Measurements from ENCODE around the gene RAB3B.

Gene RAB3B

DNA sequence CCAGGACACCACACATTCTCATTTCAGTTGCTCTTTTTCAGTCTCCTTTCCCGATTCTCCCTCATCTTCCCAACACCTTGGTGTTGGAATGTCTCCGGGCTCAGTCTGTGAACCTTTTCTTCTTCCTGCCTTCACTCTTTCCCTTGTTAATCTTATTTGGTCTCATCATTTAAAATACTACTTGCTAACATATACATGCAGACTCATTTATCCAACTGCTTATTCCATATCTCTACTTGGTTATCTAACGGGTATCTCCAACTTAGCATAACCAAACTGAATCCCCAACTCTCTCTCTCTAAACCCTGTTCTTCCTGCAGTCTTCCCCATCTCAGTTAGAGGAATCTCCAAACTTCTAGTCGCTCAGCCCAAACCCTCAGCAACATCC lies 26.2 kb downstream of the RAB3B start:
- no peak for DNase-seq (ENCODE audit: low spot score)
- in situ Hi-C loops (cut with MboI; ENCODE audit: low sequenced_read_pairs, unreplicated experiment), result no loop called here
- TF ChIP-seq, protein P1, sequence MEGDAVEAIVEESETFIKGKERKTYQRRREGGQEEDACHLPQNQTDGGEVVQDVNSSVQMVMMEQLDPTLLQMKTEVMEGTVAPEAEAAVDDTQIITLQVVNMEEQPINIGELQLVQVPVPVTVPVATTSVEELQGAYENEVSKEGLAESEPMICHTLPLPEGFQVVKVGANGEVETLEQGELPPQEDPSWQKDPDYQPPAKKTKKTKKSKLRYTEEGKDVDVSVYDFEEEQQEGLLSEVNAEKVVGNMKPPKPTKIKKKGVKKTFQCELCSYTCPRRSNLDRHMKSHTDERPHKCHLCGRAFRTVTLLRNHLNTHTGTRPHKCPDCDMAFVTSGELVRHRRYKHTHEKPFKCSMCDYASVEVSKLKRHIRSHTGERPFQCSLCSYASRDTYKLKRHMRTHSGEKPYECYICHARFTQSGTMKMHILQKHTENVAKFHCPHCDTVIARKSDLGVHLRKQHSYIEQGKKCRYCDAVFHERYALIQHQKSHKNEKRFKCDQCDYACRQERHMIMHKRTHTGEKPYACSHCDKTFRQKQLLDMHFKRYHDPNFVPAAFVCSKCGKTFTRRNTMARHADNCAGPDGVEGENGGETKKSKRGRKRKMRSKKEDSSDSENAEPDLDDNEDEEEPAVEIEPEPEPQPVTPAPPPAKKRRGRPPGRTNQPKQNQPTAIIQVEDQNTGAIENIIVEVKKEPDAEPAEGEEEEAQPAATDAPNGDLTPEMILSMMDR (IDR thresholded peaks at IDR 0.05; ENCODE audit: borderline replicate concordance, control extremely low read depth, extremely low read depth, insufficient read depth, missing control alignments), result no peak

- TF ChIP-seq, protein P1 (IDR thresholded peaks at IDR 0.05; ENCODE audit: borderline replicate concordance, control extremely low read depth, extremely low read depth, insufficient read depth, missing control alignments), result no peak
- no peak for DNase-seq (ENCODE audit: low spot score)
- in situ Hi-C loops (cut with MboI; ENCODE audit: low sequenced_read_pairs, unreplicated experiment), result no loop called here
These were observed 26.8 kb downstream of the RAB3B start for GRCh38 chr1:51963592-51964308.

- TF ChIP-seq, protein P1 (IDR thresholded peaks at IDR 0.05; ENCODE audit: borderline replicate concordance, control extremely low read depth, extremely low read depth, insufficient read depth, missing control alignments), result no peak
- no peak for DNase-seq (ENCODE audit: low spot score)
- in situ Hi-C loops (cut with MboI; ENCODE audit: low sequenced_read_pairs, unreplicated experiment), result no loop called here
These were observed 27.8 kb downstream of the RAB3B start for GRCh38 chr1:51962486-51963356.

DNA sequence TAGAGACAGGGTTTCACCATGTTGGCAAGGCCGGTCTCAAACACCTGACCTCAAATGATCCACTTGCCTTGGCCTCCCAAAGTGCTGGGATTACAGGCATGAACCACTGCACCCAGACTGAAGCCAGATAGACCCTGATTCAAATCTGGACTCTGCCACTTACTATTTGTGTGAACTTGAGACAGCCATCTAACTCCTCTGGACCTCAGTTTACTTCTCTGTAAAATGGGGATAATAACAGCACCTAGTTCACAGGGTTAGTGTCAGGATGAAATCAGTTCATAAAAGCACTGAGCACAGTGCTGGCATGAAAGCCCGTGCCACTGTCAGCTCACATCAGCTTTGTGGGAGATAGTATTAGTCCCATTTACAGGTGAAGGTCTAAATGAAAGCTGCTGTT lies 28.5 kb downstream of the RAB3B start:
- in situ Hi-C loops (cut with MboI; ENCODE audit: low sequenced_read_pairs, unreplicated experiment), result no loop called here
- DNase-seq (ENCODE audit: low spot score), result no peak
- TF ChIP-seq, protein P1 (IDR thresholded peaks at IDR 0.05; ENCODE audit: borderline replicate concordance, control extremely low read depth, extremely low read depth, insufficient read depth, missing control alignments), result no peak

- TF ChIP-seq, protein P1 (IDR thresholded peaks at IDR 0.05; ENCODE audit: borderline replicate concordance, control extremely low read depth, extremely low read depth, insufficient read depth, missing control alignments), result no peak
- in situ Hi-C loops (cut with MboI; ENCODE audit: low sequenced_read_pairs, unreplicated experiment), result no loop called here
- no peak for DNase-seq (ENCODE audit: low spot score)
These were observed 29.3 kb downstream of the RAB3B start for GRCh38 chr1:51961231-51961630.

GRCh38 chr1:51960262-51960661 lies 30.2 kb downstream of the RAB3B start:
- in situ Hi-C loops (cut with MboI; ENCODE audit: low sequenced_read_pairs, unreplicated experiment), result no loop called here
- DNase-seq (ENCODE audit: low spot score), result no peak
- TF ChIP-seq, protein P1 (IDR thresholded peaks at IDR 0.05; ENCODE audit: borderline replicate concordance, control extremely low read depth, extremely low read depth, insufficient read depth, missing control alignments), result no peak
